ES-I3 (cell line): Measurements from ENCODE around the gene DUSP8.
A peak's percentile ranks its signal among the peaks of the same experiment; 100 is the strongest.
"Not testable (repeated sequence)": the region's sequence is repeated elsewhere in the genome, so short reads cannot be mapped to it uniquely, and the experiment has no call there.

Experiments
- H3K36me3 ChIP-seq: 2 replicates; pipeline ENCODE4 v1.6.1; 2013; ENCODE audit warnings: mild to moderate bottlenecking, low read length, control low read depth, moderate library complexity; ENCODE audit not compliant: insufficient read depth
- H3K4me1 ChIP-seq: 2 replicates; pipeline ENCODE4 v1.6.1; 2013; ENCODE audit warnings: mild to moderate bottlenecking, control low read depth, low read length; ENCODE audit not compliant: insufficient read depth
- H3K9ac ChIP-seq: 2 replicates; pipeline ENCODE4 v1.6.1; 2013; ENCODE audit warnings: low read depth, mild to moderate bottlenecking, low read length, moderate library complexity
- H3K9me3 ChIP-seq: 2 replicates; pipeline ENCODE4 v1.6.1; 2013; ENCODE audit warnings: mild to moderate bottlenecking, low read length, moderate library complexity; ENCODE audit not compliant: control insufficient read depth, insufficient read depth

DUSP8 gene

DNA sequence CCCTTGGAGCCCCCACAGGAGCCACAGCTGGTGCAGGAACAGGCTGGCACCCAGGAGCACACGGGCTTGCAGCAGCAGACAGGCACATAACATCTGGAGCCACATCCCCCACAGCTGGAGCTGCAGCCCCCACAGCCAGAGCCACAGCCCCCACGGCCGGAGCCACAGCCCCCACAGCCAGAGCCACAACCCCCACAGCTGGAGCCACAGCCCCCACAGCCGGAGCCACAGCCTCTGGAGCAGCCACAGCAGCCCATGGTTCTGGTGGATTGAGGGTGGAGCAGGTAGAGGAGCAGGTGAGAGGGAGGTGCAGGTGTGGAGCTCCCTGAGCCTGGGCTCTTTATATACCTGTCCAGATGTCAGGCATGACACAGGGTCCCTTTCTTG lies 25.9 kb upstream of the DUSP8 start, which contains the start of gene KRTAP5-2:
KRTAP5-2 (minus strand) TSS at position 301 of the 387 bp plus-strand sequence; CDS start at position 257, 44 bp downstream.
- Histone ChIP-seq H3K9ac (no peak within 1 kb of the TSS), H3K36me3 (no peaks in the 10 kb centered on the region), H3K4me1 (peaks cover 12% of the 10 kb centered on the region; the same call in 1 of the 2 replicates), H3K9me3 (no peaks in the 10 kb centered on the region; the same call in 1 of the 2 replicates)

DNA sequence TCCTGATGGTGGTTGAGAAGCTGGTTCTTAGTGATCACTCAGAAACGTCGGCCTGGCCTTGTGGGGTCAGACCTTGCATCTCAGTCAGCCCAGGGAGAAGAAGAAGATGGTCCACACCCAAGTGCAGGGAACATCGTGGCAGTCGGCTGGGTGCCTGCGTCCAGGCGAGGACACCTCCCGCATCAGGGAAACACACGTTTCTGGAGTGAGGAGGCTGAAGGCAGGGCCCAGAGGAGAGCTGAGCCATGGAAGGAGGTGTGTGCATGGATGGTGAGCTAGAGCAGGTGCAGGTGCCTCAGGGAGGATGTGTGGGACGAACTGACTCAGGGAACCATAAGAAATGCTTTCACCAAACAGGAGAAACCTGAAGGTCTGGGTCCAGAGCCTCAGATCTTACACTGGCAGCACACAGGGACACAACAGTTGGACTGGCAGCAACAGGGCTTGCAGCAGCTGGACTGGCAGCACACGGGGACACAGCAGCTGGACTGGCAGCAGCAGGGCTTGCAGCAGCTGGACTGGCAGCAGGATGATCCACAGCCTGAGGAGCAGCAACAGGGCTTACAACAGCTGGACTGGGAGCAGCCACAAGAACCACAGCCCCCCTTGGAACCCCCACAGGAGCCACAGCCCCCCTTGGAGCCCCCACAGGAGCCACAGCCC lies 25.4 kb upstream of the DUSP8 start:
- H3K4me1 ChIP-seq: peaks cover 12% of the 10 kb centered on the region; the same call in 1 of the 2 replicates
- no peak overlapping the region for H3K9ac ChIP-seq
- H3K36me3 ChIP-seq: no peaks in the 10 kb centered on the region
- no peaks in the 10 kb centered on the region for H3K9me3 ChIP-seq

DNA sequence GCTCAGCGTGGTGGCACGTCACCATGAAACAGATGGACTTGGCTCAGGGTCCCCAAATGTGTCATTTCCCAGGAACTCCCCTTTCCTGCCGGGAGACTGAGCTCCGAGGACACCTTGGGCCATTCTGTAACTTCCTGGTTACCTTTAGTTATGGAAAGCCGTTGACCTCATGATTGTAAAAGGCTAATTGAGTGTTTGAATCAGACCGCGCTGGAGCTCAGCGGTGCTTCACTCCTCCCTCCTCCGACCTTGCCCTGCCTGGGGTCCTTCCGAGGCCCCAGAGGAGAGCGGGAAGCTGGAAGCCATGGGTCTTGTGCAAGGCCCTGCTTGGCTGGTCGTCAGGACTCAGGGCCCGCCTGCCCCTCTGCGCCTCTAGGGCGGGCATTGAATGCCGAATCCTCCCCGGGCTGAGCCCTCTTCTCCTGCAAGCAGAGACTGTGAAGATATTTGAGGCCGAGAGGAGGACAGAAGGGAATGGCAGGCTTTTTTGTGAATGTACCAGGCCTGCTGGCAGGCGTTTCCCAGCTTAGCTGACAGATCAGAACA lies 24.6 kb upstream of the DUSP8 start:
- not testable (repeated sequence) for H3K9me3 ChIP-seq, H3K36me3 ChIP-seq
- Histone ChIP-seq H3K4me1 (peaks cover 12% of the 10 kb centered on the region; the same call in 1 of the 2 replicates), H3K9ac (0 out of 2 replicates have a peak overlapping the region, but pooled peaks have one; percentile 16)

DNA sequence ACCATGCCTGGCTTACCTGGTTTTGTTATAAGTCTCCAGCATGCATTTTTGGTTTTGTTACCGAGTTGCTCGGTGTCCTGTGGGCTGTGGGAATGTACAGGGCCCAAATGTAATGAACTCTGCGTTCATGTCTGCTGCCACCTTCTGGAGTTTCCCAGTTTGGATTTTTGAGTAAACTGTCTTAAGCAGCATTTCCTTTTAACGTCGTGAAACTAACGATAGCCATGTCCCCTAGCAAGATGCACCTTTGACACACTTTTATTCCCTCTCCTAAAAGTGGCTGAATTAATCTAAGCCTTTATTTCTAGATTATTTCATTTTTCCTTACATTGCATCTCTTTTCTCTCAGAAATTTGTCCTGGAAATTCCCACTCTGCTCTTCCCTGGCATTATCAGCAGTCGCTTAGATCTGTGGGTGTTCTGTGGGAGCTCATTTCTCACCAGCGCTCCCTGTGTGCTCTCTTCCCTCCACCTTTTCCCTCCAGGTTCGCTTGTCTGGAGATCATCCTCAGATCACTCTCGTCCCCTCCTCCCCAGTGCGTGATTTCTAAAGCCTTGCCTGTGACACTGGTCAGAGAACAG lies 24.0 kb upstream of the DUSP8 start:
- peaks cover 12% of the 10 kb centered on the region; the same call in 1 of the 2 replicates for H3K4me1 ChIP-seq
- not testable (repeated sequence) for H3K9ac ChIP-seq, H3K9me3 ChIP-seq, H3K36me3 ChIP-seq

DNA sequence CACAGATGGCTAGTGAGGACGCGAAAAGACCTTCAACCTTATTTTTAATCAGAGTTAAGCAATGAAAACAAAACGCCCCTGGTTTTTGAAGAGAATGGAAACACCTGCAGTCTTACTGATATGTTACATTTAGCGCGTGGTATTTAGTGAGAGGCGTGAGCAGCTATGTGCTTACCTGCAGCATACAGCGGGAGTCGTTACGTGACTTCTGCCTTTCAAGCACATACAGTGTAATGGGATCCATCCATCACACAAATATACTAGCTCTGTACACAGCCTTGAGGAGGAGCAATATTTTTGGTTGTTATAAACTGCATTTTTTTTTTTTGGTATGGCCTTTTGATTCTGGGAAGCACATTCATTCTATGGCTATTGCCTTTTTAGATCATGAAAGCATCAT lies 20.6 kb upstream of the DUSP8 start:
- H3K9me3 ChIP-seq: no peaks in the 10 kb centered on the region
- H3K36me3 ChIP-seq: no peaks in the 10 kb centered on the region
- H3K4me1 ChIP-seq: peaks cover 12% of the 10 kb centered on the region; the same call in 1 of the 2 replicates
- H3K9ac ChIP-seq: no peak overlapping the region

DNA sequence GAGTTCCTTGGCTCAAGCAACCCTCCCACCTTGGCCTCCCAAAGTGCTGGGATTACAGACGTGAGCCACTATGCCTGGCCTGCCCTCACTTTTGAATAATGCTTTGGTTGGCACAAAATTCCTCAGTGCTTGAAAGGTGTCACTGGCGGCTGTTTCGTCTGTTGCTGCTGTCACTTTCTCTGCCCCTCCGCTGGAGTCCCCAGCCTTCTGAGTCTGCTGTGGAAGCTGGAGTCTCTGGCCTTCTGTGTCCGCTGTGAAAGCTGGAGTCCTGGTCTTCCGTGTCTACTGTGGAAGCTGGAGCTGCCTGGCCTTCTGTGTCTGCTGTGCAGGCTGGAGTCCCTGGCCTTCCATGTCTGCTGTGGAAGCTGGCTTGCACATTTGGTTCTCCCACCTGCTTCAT lies 17.9 kb upstream of the DUSP8 start:
- H3K9ac ChIP-seq: no peak overlapping the region
- H3K9me3 ChIP-seq: no peaks in the 10 kb centered on the region
- H3K4me1 ChIP-seq: no peaks in the 10 kb centered on the region
- no peaks in the 10 kb centered on the region for H3K36me3 ChIP-seq

DNA sequence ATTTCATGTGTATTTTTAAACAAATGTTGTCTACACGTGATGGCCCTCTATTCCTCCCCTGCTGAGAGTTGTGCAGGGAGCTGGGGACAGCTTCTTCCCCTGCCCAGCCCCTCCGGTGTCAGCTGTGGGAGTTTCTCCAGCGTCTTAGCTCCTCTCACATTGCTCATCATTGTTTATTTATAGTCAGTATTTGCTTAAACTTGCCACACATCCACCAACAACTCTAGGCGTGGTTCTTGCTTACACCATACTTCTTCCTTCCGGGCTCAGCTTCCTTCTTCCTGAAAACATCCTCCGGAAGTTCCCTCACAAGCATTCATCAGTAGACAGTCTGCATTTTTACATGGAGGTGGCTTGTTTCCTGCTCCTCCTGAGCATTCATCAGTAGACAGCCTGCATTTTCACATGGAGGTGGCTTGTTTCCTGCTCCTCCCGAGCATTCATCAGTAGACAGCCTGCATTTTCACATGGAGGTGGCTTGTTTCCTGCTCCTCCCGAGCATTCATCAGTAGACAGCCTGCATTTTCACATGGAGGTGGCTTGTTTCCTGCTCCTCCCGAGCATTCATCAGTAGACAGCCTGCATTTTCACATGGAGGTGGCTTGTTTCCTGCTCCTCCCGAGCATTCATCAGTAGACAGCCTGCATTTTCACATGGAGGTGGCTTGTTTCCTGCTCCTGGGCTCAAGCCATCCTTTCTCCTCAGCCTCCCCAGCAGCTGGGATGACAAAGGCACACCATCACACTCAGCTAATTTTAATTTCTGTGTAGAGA lies 17.3 kb upstream of the DUSP8 start:
- not testable (repeated sequence) for H3K9me3 ChIP-seq, H3K9ac ChIP-seq, H3K36me3 ChIP-seq, H3K4me1 ChIP-seq

DNA sequence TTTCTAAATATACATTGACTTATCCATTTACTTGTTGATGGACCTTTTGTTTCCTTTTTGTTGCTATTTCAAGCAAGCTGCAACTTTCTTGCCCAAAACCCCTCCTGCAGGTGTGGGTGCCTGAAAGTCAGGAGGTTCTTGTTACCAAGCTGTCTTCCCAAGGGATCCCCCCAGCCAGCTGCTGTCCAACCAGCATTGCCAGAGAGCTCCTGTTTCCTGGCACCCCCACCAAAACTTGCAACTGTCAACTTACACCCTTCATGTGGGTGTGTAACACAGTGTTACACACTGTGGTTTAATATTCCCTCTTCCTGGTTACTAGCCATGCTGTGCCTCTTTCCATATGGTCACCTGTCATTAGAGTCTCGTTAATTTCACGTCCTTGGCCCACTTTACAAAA lies 14.6 kb upstream of the DUSP8 start:
- no peaks in the 10 kb centered on the region for H3K36me3 ChIP-seq
- no peaks in the 10 kb centered on the region for H3K4me1 ChIP-seq
- H3K9me3 ChIP-seq: no peaks in the 10 kb centered on the region
- no peak overlapping the region for H3K9ac ChIP-seq

DNA sequence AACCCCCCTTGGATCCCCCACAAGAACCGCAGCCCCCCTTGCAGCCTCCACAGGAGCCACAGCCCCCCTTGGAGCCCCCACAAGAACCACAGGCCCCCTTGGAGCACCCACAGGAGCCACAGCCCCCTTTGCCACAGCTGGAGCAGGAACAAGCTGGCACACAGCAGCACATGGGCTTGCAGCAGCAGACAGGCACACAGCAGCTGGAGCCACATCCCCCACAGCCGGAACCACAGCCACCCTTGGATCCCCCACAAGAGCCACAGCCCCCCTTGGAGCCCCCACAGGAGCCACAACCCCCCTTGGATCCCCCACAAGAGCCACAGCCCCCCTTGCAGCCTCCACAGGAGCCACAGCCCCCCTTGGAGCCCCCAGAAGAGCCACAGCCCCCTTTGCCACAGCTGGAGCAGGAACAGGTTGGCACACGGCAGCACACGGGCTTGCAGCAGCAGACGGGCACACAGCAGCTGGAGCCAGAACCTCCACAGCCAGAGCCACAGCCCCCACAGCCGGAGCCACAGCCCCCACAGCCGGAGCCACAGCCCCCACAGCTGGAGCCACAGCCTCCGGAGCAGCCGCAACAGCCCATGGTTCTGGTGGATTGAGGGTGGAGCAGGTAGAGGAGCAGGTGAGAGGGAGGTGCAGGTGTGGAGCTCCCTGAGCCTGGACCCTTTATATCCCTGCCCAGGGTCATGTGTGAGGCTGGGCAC lies 12.7 kb upstream of the DUSP8 start, which contains the start of gene KRTAP5-1:
KRTAP5-1 (minus strand) TSS at position 623 of the 710 bp plus-strand sequence; CDS start at position 589, 34 bp downstream.
- not testable (repeated sequence) for H3K36me3 ChIP-seq, H3K9ac ChIP-seq, H3K4me1 ChIP-seq, H3K9me3 ChIP-seq

DNA sequence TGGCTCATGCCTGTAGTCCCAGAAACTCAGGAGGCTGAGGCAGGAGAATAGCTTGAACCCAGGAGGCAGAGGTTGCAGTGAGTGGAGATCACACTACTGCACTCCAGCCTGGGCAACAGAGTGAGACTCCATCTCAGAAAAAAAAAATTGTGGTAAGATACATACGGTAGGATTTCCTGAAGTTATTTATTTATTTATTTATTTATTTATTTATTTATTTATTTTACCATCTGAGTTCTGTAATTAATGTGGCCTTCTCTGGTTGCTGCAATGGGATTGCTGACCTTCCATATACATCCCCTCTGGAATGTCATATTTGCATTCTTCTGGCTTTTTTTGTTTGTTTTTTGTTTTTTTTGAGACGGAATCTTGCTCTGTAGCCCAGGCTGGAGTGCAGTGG lies 10.8 kb upstream of the DUSP8 start:
- not testable (repeated sequence) for H3K9me3 ChIP-seq, H3K4me1 ChIP-seq, H3K36me3 ChIP-seq, H3K9ac ChIP-seq

DNA sequence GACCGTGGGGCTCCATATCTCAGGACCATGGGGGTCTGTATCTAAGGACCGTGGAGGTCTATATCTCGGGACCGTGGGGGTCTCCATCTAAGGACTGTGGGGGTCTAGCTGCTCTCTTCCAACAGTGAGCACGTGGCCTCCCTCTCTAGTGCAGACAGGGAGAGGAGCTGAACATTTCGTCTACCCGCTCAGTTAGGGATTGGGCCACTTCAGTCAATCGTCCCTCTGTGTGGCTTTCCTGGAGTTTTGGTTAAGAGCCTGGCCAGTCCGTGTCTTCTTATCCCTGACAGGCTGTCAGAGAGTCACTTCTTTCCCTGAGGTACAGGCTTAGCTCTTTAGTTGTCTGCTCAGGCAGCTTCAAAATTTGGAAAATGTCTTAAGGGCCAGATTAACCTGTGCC lies 9.9 kb upstream of the DUSP8 start:
- no peak overlapping the region for H3K9ac ChIP-seq
- H3K36me3 ChIP-seq: no peaks in the 10 kb centered on the region
- peaks cover 6% of the 10 kb centered on the region; the same call in 1 of the 2 replicates for H3K9me3 ChIP-seq
- H3K4me1 ChIP-seq: no peaks in the 10 kb centered on the region

DNA sequence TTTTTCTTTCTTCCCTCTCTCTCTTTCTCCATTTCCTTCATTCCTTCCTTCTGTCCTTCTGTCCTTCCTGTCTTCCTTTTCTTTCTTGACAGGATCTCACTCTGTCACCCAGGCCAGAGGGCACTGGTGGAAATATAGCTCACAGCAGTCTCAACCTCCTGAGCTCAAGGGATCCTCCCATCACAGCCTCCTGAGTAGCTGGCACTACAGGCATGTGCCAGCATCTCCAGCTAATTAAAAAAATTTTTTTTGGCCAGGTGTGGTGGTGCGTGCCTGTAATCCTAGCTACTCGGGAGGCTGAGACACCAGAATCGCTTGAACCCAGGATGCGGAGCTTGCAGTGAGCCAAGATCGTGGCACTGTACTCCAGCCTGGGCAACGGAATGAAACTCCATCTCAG lies 4.8 kb upstream of the DUSP8 start:
- no peak overlapping the region for H3K9ac ChIP-seq
- H3K36me3 ChIP-seq: no peaks in the 10 kb centered on the region
- H3K9me3 ChIP-seq: peaks cover 6% of the 10 kb centered on the region; the same call in 1 of the 2 replicates
- H3K4me1 ChIP-seq: no peaks in the 10 kb centered on the region; the same call in 1 of the 2 replicates

DNA sequence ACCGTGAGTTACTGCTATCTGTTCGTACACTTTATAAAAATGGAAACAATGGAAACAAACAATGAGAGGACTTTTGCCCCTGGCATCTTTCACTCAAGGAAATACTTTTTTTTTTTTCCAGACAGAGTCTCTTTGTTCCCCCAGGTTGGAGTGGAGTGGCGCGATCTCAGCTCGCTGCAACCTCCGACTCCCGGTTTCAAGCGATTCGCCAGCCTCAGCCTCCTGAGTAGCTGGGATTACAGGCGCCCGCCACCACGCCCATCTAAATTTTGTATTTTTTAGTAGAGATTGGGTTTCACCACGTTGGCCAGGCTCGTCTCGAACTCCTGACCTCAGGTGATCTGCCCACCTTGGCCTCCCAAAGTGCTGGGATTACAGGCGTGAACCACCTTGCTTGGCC lies 3.7 kb upstream of the DUSP8 start:
- H3K9me3 ChIP-seq, H3K4me1 ChIP-seq, H3K9ac ChIP-seq, H3K36me3 ChIP-seq: not testable (repeated sequence)

DNA sequence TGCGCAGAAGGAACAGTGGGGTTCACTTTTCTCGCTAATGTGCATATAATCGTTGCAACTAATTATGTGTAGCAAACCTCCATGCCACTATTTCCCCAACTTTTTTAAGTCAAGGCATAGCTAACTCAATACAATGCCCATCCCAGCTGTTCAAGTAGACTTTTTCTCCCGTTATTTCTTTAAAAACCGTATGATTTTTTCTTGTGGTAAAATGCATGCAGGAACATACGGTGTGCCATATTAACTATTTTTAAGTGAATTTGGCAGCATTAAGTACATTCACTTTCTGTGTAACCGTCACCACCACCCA lies 2.8 kb upstream of the DUSP8 start:
- Histone ChIP-seq H3K4me1 (peaks cover 6% of the 10 kb centered on the region; the same call in 1 of the 2 replicates), H3K9me3 (peaks cover 6% of the 10 kb centered on the region; the same call in 1 of the 2 replicates), H3K9ac (no peak overlapping the region), H3K36me3 (no peaks in the 10 kb centered on the region)
